ENCODE data around the gene NOA1. TPM values are rescaled to one million over a fixed set of nuclear protein-coding genes. Genes with fewer than 3 reads are reported as not detected.

NOA1 gene
- polyA plus RNA-seq, 3 donors = 10.4 to 12.6 (median 11.5) TPM

GRCh38 chr4:57020467-57021101, 43.2 kb upstream of the NOA1 start:
- no peak overlapping the region for H3K9ac ChIP-seq (ENCODE audit: insufficient read depth, low read length, poor library complexity, severe bottlenecking)
- TF ChIP-seq CTCF (IDR thresholded peaks at IDR 0.05) = no peak
- WGBS (ENCODE audit: insufficient coverage) = no CpG with 5 or more reads among the region's 5 CpGs
- H3K4me3 ChIP-seq (replicated peaks in 1 of 3; ENCODE audit: low read depth in 2 of 3, low read length in 3 of 3) = no peak overlapping the region
- peaks cover 22% of the 10 kb centered on the region for H4K20me1 ChIP-seq (ENCODE audit: insufficient read depth, low read length)
- no peaks in the 10 kb centered on the region for H3K4me1 ChIP-seq (ENCODE audit: control insufficient read depth in 1 of 2, insufficient read depth in 2 of 2, low read length in 2 of 2)
- no peaks in the 10 kb centered on the region for H3K4me1 Mint-ChIP-seq
- H3K27ac Mint-ChIP-seq = no peak overlapping the region
- peaks cover 8% of the 10 kb centered on the region for H3K79me2 ChIP-seq (ENCODE audit: insufficient read depth, low read length)
- intact Hi-C loops (cut with micrococcal nuclease) = no loop called here
- H3K9me3 ChIP-seq (replicated peaks in 1 of 2; ENCODE audit: control insufficient read depth in 1 of 2, insufficient read depth in 1 of 2, low read length in 2 of 2) = no peaks in the 10 kb centered on the region
- no peaks in the 10 kb centered on the region for H3K27me3 Mint-ChIP-seq (ENCODE audit: low read depth in 3 of 3)
- no peaks in the 10 kb centered on the region for H3K9me3 Mint-ChIP-seq
- H3K36me3 ChIP-seq (replicated peaks in 1 of 2; ENCODE audit: control insufficient read depth in 1 of 2, insufficient read depth in 2 of 2, low read length in 2 of 2) = peaks cover 95 to 96% of the 10 kb centered on the region in 2 donors
- H3K36me3 Mint-ChIP-seq = peaks cover 90 to 96% of the 10 kb centered on the region in 2 donors
- H3K27me3 ChIP-seq (ENCODE audit: control insufficient read depth in 2 of 2, insufficient read depth in 2 of 2, low read length in 2 of 2) = no peaks in the 10 kb centered on the region
- H3K4me2 ChIP-seq (replicated peaks; ENCODE audit: extremely low read depth, low read length, poor library complexity, severe bottlenecking) = no peak overlapping the region
- DNase-seq = no peak
- no peak overlapping the region for H3K27ac ChIP-seq (ENCODE audit: low read depth in 1 of 2, low read length in 2 of 2)
- no peak overlapping the region for H3K4me3 Mint-ChIP-seq
- no peak overlapping the region for H2AFZ ChIP-seq (ENCODE audit: insufficient read depth, low read depth, low read length, poor library complexity, severe bottlenecking)

DNA sequence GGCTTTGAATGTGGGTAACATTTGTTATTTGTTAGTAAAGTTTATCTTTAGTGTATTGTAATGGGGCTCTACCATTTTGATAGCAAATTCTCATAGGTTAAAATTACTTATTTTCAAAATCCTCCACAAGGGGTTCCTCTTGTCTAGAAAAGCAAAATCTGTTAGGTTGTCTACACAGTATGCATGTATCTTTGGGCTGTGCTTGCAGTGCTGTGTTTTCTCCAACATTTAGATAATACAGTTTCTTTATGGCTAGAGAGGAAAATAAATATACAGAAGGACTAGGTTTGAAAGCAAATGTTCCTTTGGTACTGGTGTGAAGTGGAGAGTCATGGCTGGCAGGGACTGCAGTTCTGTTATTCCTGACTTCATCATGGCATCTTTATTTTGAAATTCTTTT, 41.6 kb upstream of the NOA1 start:
- no peak for DNase-seq
- no peak overlapping the region for H3K27ac Mint-ChIP-seq
- TF ChIP-seq CTCF (IDR thresholded peaks at IDR 0.05) = no peak
- H3K36me3 Mint-ChIP-seq = peaks cover 83 to 98% of the 10 kb centered on the region in 2 donors
- no peaks in the 10 kb centered on the region for H3K9me3 ChIP-seq (replicated peaks in 1 of 2; ENCODE audit: control insufficient read depth in 1 of 2, insufficient read depth in 1 of 2, low read length in 2 of 2)
- no peak overlapping the region for H3K4me3 ChIP-seq (replicated peaks in 1 of 3; ENCODE audit: low read depth in 2 of 3, low read length in 3 of 3)
- no peaks in the 10 kb centered on the region for H3K4me1 Mint-ChIP-seq
- H3K4me3 Mint-ChIP-seq = no peak overlapping the region
- H2AFZ ChIP-seq (ENCODE audit: insufficient read depth, low read depth, low read length, poor library complexity, severe bottlenecking) = no peak overlapping the region
- peaks cover 95 to 96% of the 10 kb centered on the region in 2 donors for H3K36me3 ChIP-seq (replicated peaks in 1 of 2; ENCODE audit: control insufficient read depth in 1 of 2, insufficient read depth in 2 of 2, low read length in 2 of 2)
- H3K9ac ChIP-seq (ENCODE audit: insufficient read depth, low read length, poor library complexity, severe bottlenecking) = no peak overlapping the region
- no peaks in the 10 kb centered on the region for H3K27me3 ChIP-seq (ENCODE audit: control insufficient read depth in 2 of 2, insufficient read depth in 2 of 2, low read length in 2 of 2)
- H3K27ac ChIP-seq (ENCODE audit: low read depth in 1 of 2, low read length in 2 of 2) = no peak overlapping the region
- no peaks in the 10 kb centered on the region for H3K27me3 Mint-ChIP-seq (ENCODE audit: low read depth in 3 of 3)
- no peaks in the 10 kb centered on the region for H3K4me1 ChIP-seq (ENCODE audit: control insufficient read depth in 1 of 2, insufficient read depth in 2 of 2, low read length in 2 of 2)
- H3K9me3 Mint-ChIP-seq = no peaks in the 10 kb centered on the region
- peaks cover 8% of the 10 kb centered on the region for H3K79me2 ChIP-seq (ENCODE audit: insufficient read depth, low read length)
- peaks cover 22% of the 10 kb centered on the region for H4K20me1 ChIP-seq (ENCODE audit: insufficient read depth, low read length)
- no peak overlapping the region for H3K4me2 ChIP-seq (replicated peaks; ENCODE audit: extremely low read depth, low read length, poor library complexity, severe bottlenecking)
- intact Hi-C loops (cut with micrococcal nuclease) = no loop called here

All from CD14-positive monocyte (primary cell).